ENCODE results near the gene MRPL20.
"Not testable (repeated sequence)": the region's sequence is repeated elsewhere in the genome, so short reads cannot be mapped to it uniquely, and the experiment has no call there.

- not testable (repeated sequence) for TF ChIP-seq CTCF (IDR thresholded peaks at IDR 0.05; ENCODE audit: poor library complexity, severe bottlenecking); EP300 (conservative IDR thresholded peaks at IDR 0.05; ENCODE audit: poor library complexity, severe bottlenecking); EZH2 (IDR thresholded peaks at IDR 0.05; ENCODE audit: borderline replicate concordance, insufficient read depth, low read length, poor library complexity, severe bottlenecking); REST (IDR thresholded peaks at IDR 0.05; ENCODE audit: borderline replicate concordance); RAD21 (conservative IDR thresholded peaks at IDR 0.05); SMC3 (conservative IDR thresholded peaks at IDR 0.05; ENCODE audit: poor library complexity)
Observed at GRCh38 chr1:1410238-1410637, 3.1 kb upstream of the MRPL20 start.

All from neural cell (in vitro differentiated cells).